Naive thymus-derived CD8-positive, alpha-beta T cell (primary cell): ENCODE data around the gene IMPDH2. TPM values are rescaled to one million over a fixed set of nuclear protein-coding genes. Genes with fewer than 3 reads are reported as not detected.

Source experiments
- ATAC-seq, 2 donors: fragments of 150-1000 bp; cut with Tn5 transposase in 1 of 2; sonication (Bioruptor Pico), chemical (Tn5 transposase) in 1 of 2; 1 replicate in 1 of 2; 2 replicates in 1 of 2; pipeline ENCODE4 v1.10.0; 2021; ENCODE audit warnings: mild to moderate bottlenecking in 2 of 2, moderate library complexity in 2 of 2
- POLR2A ChIA-PET: fragments of 350-600 bp; sonication (Branson Sonifier 250); formaldehyde crosslinking; loops from one replicate; lab custom pipeline; 2021; ENCODE audit warnings: antibody characterized with exemption; lab: Charles Lee
- DNase-seq, 10 donors: peaks; one replicate each; pipeline versions ENCODE4 v3.0.0 to v3.0.0-alpha.2; 2020 to 2022
- H3K27ac Mint-ChIP-seq, 10 donors: one replicate each; pipeline ENCODE4 v1.8.0; 2020 to 2022; ENCODE audit warnings: mild to moderate bottlenecking in 10 of 10, mixed read lengths in 10 of 10, moderate library complexity in 4 of 10, inconsistent platforms in 1 of 10
- H3K27me3 Mint-ChIP-seq, 5 donors: one replicate each; pipeline ENCODE4 v1.8.0; 2021 to 2022; ENCODE audit warnings: mixed read lengths in 5 of 5
- H3K36me3 Mint-ChIP-seq, 3 donors: one replicate each; pipeline ENCODE4 v1.8.0; 2020 to 2022; ENCODE audit warnings: mixed read lengths in 3 of 3, mild to moderate bottlenecking in 2 of 3, inconsistent platforms in 1 of 3
- H3K4me1 Mint-ChIP-seq, 4 donors: one replicate each; pipeline ENCODE4 v1.8.0; 2021 to 2022; ENCODE audit warnings: mixed read lengths in 4 of 4
- H3K4me3 Mint-ChIP-seq, 10 donors: one replicate each; pipeline ENCODE4 v1.8.0; 2020 to 2022; ENCODE audit warnings: mild to moderate bottlenecking in 10 of 10, mixed read lengths in 10 of 10, moderate library complexity in 6 of 10, inconsistent platforms in 1 of 10
- H3K9me3 Mint-ChIP-seq, 9 donors: one replicate each; pipeline ENCODE4 v1.8.0; 2020 to 2022; ENCODE audit warnings: mixed read lengths in 9 of 9, mild to moderate bottlenecking in 3 of 9, inconsistent platforms in 1 of 9, moderate library complexity in 1 of 9
- polyA plus RNA-seq, 3 donors: library from polyadenylated mRNA; unstranded; fragments of 300-500 nt; fragmentation: Illumina TruSeq; gene quantifications; one replicate each; pipeline ENCODE4 v1.2.3, GENCODE V29; 2021
- total RNA-seq, 8 experiments: library from RNA in 2 of 8; stranded (reverse) in 2 of 8; gene quantifications; one replicate each; pipeline ENCODE4 v1.2.3 and lab custom pipeline; 2021 to 2026

The IMPDH2 gene
- total RNA-seq (100 to 1,000 TPM; 121 to 129 TPM), polyA plus RNA-seq (100 to 1,000 TPM in 2 of 3 donors, 10 to 100 TPM in 1; 97.3 to 121 (median 118) TPM), total RNA-seq (lab: John Stamatoyannopoulos, UW) (5.1 to 29.5 (median 12.5) reads per million in 6 experiments)

DNA sequence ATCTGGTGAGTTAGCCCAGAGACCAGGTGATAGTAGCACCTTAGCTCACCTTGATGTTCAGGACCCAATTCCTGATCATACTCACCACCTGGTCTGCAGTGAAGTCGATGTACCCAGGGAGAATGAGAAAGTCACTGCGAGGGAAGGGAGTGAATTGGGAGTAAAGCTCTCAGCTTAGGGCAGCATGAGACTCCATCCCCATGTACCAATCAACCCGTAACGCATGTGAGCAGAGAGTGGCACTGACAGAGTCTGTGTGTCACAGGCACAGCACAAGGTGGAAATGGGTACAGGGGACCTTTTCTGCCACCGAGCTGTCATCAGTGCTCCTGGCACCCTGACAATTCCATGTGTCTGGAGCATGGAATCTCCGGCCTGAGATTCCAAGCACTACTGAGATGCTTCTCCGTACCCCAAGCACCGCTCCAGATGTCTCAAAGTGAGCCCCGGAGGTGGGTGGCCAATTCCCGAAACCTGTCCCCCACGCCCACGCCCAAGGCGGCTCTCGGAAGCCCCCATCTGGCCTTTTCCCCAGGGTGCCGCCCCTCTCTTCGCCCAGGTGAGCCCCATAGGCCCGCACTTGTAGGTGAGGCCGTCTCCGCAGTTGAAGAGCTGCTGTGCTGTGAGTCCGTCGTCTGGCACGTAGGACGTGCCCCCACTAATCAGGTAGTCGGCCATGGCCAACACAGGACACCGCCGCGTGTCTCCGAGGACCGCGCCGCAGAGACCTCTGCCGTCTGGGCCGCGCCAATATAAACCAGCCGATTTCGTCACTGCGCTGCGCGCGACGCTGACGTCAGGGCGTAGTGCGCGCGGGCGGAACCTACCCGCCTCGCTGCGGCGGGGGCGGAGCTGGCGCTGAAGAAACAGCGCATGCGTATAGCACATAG lies at the start of gene IMPDH2:
Gene IMPDH2 (minus strand): TSS at position 726 of the 890 bp plus-strand sequence. CDS start 48 bp downstream, at position 678.
- peaks cover 19 to 45% (median 38%) of the 10 kb centered on the region in 4 donors for H3K4me1 Mint-ChIP-seq
- H3K9me3 Mint-ChIP-seq: no peaks in the 10 kb centered on the region
- peak within 1 kb of the TSS; percentile 93 to 100 (median 99) for H3K27ac Mint-ChIP-seq
- DNase-seq (peak; percentile 88 to 95 (median 92)), ATAC-seq (peak; percentile 92 to 93)
- POLR2A ChIA-PET: interaction anchor here (0.6 to 10.8 kb wide), 14 partner anchors 9 to 1036 kb away, joined by 3 to 194 read pairs (median 4); partner anchors contain the start of genes ARIH2, DALRD3, IP6K2 and KLHDC8B
- H3K4me3 Mint-ChIP-seq: peak within 1 kb of the TSS; percentile 87 to 96 (median 96)
- peaks cover 0 to 65% (median 9%) of the 10 kb centered on the region in 3 donors for H3K36me3 Mint-ChIP-seq
- H3K27me3 Mint-ChIP-seq: no peaks in the 10 kb centered on the region

DNA sequence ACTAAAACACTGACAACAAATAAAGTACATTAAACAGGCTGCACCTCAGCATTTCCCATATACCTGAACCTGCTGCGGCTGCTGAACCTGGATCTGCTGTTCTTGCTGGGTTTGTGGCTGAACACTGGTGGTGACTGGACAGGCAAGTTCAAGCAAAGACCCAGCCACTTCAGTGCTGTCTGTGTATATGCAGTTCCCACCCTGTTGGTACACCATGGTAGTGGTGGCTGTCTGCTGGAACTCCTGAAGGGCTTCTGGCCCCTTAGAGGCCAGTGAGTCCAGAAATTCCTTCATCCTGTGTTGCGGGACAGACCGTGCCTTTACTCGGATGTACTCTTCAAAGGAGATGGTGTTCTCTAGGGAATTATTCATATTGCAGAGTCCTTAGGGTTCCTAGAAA lies 47.4 kb upstream of the IMPDH2 start:
- Mint-ChIP-seq H3K27ac (peak overlapping the region in 2 of 10 donors; percentile 39 to 65), H3K9me3 (no peaks in the 10 kb centered on the region), H3K27me3 (no peaks in the 10 kb centered on the region), H3K36me3 (peaks cover 0 to 76% (median 4%) of the 10 kb centered on the region in 3 donors), H3K4me1 (peaks cover 6 to 39% (median 11%) of the 10 kb centered on the region in 4 donors), H3K4me3 (no peak overlapping the region)
- DNase-seq: no peak
- POLR2A ChIA-PET: no interaction called here
- ATAC-seq: no peak

DNA sequence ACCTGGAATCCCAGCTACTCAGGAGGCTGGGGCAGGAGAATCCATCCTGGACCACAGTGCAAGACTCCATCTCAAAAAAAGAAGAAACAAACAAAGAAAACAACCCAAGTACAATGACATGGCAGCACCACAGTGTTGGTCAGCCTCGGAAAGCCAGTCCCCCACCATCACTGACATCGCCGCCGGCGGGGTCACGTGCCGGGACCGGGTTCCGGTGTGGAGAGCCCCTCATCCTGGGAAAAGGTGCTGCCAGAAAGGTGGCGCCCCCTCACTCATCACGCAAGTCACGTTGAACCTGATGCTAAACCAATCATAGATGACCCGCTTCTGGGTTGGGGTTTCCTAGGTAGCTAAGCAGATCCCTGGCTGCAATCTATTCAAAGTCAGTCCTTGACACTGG lies 46.9 kb upstream of the IMPDH2 start:
- ATAC-seq (no peak), DNase-seq (no peak)
- POLR2A ChIA-PET: no interaction called here
- Mint-ChIP-seq H3K9me3 (no peaks in the 10 kb centered on the region), H3K36me3 (peaks cover 0 to 82% (median 4%) of the 10 kb centered on the region in 3 donors), H3K27ac (no peak overlapping the region), H3K4me3 (no peak overlapping the region), H3K27me3 (no peaks in the 10 kb centered on the region), H3K4me1 (peaks cover 4 to 36% (median 9%) of the 10 kb centered on the region in 4 donors)

DNA sequence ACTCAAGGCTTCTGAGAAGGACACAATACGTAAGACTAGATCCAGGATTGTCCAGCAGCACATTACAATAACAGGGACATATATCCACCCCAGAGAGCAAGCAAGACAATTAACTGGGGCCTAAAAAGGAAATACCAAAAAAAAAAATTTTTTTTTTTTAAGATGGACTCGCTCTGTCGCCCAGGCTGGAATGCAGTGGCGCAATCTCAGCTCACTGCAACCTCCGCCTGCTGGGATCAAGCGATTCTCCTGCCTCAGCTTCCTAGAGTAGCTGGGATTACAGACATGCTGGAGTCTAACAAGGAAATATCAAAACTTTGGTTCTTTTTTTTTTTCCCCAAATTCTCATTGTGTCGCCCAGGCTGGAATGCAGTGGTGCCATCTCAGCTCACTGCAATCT lies 28.8 kb upstream of the IMPDH2 start:
- peaks cover 5 to 87% (median 19%) of the 10 kb centered on the region in 3 donors for H3K36me3 Mint-ChIP-seq
- peak overlapping the region in 2 of 10 donors; percentile 23 to 75 for H3K27ac Mint-ChIP-seq
- H3K9me3 Mint-ChIP-seq: no peaks in the 10 kb centered on the region

DNA sequence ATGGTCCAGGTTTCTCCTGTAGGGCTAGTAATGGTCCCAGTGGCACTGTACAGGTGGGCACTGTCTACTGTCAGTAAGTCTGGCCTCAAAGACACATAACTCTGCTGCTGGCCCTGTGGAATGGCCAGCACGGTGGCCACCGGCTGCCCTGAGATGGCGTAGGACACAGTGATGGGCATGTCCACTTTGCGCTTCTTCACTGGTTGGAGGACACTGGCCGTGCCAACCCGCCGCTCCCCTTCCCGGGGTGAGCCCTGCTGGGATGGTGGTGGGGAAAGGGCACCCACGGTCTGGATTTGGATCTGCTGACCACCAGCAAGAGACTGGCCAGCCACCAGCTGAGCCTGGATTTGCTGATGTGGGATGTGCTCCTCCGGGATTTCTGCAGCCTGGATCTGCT lies 28.1 kb upstream of the IMPDH2 start:
- no peak overlapping the region for H3K4me3 Mint-ChIP-seq
- no peaks in the 10 kb centered on the region for H3K9me3 Mint-ChIP-seq
- H3K27ac Mint-ChIP-seq: no peak overlapping the region
- no peak for DNase-seq
- no peak for ATAC-seq
- no peaks in the 10 kb centered on the region for H3K27me3 Mint-ChIP-seq
- POLR2A ChIA-PET: no interaction called here
- H3K4me1 Mint-ChIP-seq: peaks cover 3 to 13% (median 9%) of the 10 kb centered on the region in 4 donors
- H3K36me3 Mint-ChIP-seq: peaks cover 5 to 87% (median 19%) of the 10 kb centered on the region in 3 donors

More for the DNA sequence above, 28.8 kb upstream of the IMPDH2 start:
- ATAC-seq (no peak), DNase-seq (no peak)
- POLR2A ChIA-PET: interaction anchor here (0.7 kb wide), 1 partner anchor 70 kb away, joined by 3 read pairs; no protein-coding TSS in a partner anchor
- Mint-ChIP-seq H3K27me3 (no peaks in the 10 kb centered on the region), H3K4me1 (peaks cover 3 to 12% (median 7%) of the 10 kb centered on the region in 4 donors), H3K4me3 (no peak overlapping the region)

DNA sequence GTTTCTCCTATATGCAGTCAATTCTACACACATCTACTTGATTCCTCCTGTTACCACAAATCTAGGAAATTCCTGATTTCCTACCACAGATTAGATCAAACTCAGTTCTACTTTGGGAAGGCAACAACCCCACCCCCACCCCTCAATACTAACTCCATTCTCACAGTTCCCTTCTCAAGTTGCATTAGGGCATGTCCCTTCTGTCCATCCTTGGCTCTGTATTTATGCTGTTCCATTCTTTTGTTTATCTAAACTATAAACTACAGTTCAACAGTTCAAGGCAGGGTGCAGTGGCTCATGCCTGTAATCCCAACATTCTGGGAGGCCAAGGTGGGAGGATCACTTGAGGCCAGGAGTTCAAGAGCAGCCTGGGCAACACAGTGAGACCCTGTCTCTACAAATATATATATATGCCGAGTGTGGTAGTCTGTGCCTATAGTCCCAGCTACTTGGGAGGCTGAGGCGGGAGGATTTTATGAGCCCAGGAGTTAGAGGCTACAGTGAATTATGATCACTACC lies 25.2 kb upstream of the IMPDH2 start:
- Mint-ChIP-seq H3K4me1 (peaks cover 9 to 32% (median 24%) of the 10 kb centered on the region in 4 donors), H3K36me3 (peaks cover 5 to 85% (median 19%) of the 10 kb centered on the region in 3 donors), H3K9me3 (no peaks in the 10 kb centered on the region), H3K27me3 (no peaks in the 10 kb centered on the region), H3K27ac (peak overlapping the region in 8 of 10 donors; percentile 16 to 80 (median 58)), H3K4me3 (no peak overlapping the region)
- ATAC-seq (no peak), DNase-seq (no peak)
- POLR2A ChIA-PET: no interaction called here

DNA sequence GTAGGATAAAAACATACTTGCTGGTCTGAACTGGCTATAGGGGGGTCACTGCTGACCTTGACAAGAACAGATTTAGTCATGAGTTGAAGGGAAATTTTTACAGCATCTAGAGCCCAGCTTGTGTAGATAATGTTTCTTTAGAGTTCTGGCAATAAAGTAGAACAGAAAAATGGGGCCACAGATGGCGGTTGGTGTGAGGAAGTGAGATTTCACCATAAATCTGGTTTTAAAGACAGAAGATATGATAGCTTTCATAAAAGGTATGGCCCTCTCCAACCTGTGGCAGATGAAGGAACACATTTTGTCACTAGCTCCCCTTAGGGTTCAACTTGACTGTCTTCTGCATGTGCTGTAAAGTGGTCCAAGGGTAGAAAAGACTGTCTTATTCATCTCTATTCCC lies 24.3 kb upstream of the IMPDH2 start:
- Mint-ChIP-seq H3K4me3 (no peak overlapping the region), H3K27me3 (no peaks in the 10 kb centered on the region), H3K9me3 (no peaks in the 10 kb centered on the region), H3K4me1 (peaks cover 9 to 32% (median 24%) of the 10 kb centered on the region in 4 donors), H3K36me3 (peaks cover 5 to 82% (median 19%) of the 10 kb centered on the region in 3 donors), H3K27ac (peak overlapping the region in 3 of 10 donors; percentile 16 to 57 (median 51))
- no peak for ATAC-seq
- POLR2A ChIA-PET: interaction anchor here (0.9 kb wide), 1 partner anchor 67 kb away, joined by 4 read pairs; the partner anchor contains the start of gene USP19
- no peak for DNase-seq

DNA sequence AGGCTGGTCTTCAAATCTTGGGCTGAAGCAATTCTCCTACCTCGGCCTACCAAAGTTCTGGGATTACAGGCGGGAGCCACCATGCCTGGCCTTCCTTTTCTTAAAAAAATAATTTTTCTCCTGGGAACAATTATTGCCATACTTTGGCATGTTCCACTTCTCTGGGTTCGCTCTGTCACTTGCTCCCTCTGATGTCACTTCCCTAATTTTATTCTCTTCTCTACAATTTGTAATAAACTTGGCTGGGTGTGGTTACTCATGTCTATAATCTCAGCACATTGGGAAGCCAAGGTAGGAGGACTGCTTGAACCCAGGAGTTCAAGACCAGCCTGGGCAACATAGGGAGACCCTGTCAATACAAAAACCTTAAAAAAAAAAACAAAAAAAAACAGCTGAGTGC lies 6.1 kb upstream of the IMPDH2 start:
- Mint-ChIP-seq H3K9me3 (no peaks in the 10 kb centered on the region), H3K27ac (peak overlapping the region in 2 of 10 donors; percentile 36 to 61), H3K27me3 (no peaks in the 10 kb centered on the region), H3K36me3 (peaks cover 0 to 78% (median 9%) of the 10 kb centered on the region in 3 donors), H3K4me3 (no peak overlapping the region), H3K4me1 (peaks cover 0 to 11% (median 3%) of the 10 kb centered on the region in 4 donors)
- ATAC-seq: no peak
- DNase-seq: no peak
- POLR2A ChIA-PET: no interaction called here

DNA sequence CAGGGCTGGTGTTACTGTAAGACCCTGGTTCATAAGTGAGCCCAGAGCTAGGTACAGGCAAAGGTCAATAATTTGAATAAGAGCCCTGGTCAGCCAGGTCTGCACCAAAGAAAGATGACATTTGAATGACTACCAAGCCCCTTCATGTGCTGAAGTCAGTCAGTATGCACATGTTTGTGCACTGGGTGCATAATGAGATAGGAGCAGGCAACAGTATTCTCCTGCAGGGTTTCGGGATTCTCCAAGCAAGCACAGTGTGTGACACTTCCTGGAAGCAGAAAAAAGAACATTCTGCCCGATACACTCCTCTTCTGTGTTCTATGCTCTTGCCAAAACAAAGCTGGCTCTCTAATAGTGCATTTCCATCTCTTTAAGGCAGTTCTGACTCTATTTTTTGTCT lies 5.5 kb upstream of the IMPDH2 start:
- H3K9me3 Mint-ChIP-seq: no peaks in the 10 kb centered on the region
- ATAC-seq: no peak
- peak overlapping the region in 3 of 10 donors; percentile 8 to 51 (median 16) for H3K27ac Mint-ChIP-seq
- H3K27me3 Mint-ChIP-seq: no peaks in the 10 kb centered on the region
- peaks cover 0 to 73% (median 9%) of the 10 kb centered on the region in 3 donors for H3K36me3 Mint-ChIP-seq
- no peak overlapping the region for H3K4me3 Mint-ChIP-seq
- no peak for DNase-seq
- H3K4me1 Mint-ChIP-seq: peaks cover 2 to 14% (median 3%) of the 10 kb centered on the region in 4 donors
- POLR2A ChIA-PET: interaction anchor here (1.4 kb wide), 1 partner anchor 12 kb away, joined by 5 read pairs; the partner anchor contains the start of gene NDUFAF3

DNA sequence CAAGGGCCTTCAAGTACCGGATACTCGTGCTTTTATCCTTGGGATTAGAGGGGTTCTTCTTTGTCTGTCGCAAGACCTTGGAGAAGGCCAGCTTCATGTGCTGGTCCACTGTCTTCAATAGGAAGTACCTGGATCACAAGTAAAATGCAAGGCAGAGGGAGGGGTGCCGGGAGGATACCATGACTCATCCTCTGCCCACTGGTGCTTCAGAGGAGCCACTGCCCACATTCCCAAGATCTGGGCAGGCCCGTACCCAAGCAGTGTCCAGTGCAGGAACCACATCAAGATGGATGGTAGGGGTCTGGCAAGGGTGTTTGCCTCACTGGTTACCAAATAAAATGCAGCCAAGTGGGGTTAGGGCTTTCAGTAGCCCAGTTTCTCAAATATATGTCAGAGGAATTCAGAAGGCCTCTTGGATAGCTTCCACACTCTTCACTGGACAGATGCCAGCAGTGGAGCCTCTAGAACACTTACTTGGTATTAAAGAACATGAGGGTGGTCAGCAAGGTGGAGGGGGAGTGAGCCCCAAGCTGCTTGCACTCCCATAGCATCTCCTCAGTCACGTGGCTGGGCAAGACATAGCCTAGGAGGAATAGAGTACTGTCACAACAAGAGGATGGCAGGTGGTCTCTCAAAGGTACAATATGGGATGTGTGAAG lies 3.6 kb upstream of the IMPDH2 start:
- no peak for ATAC-seq
- Mint-ChIP-seq H3K27me3 (no peaks in the 10 kb centered on the region), H3K4me1 (peaks cover 15 to 30% (median 20%) of the 10 kb centered on the region in 4 donors), H3K9me3 (no peaks in the 10 kb centered on the region), H3K4me3 (no peak overlapping the region), H3K27ac (peak overlapping the region in 3 of 10 donors; percentile 55 to 90 (median 66)), H3K36me3 (peaks cover 0 to 77% (median 9%) of the 10 kb centered on the region in 3 donors)
- POLR2A ChIA-PET: interaction anchor here (1.0 kb wide), 1 partner anchor 11 kb away, joined by 5 read pairs; the partner anchor contains the start of gene NDUFAF3
- DNase-seq: no peak

DNA sequence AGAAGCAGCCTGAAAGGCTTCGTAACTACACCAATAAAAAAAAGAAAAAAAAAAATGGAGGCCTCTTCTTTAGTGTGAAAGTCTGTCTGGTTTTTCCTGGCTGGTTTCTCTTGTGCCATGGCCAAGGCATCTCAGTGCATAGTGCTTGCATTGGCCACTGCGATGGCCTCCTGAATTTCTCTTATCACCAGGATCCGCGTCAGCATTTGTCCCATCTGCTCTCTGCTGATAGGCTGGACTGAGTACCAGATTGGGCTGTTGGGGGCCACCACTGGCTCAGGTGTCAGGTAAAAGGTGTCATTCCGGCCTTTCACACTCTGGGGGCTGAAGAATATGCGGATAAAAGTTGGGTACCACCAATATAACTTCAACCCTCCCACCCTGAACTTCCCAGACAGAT lies 1.1 kb upstream of the IMPDH2 start:
- no peak for DNase-seq
- Mint-ChIP-seq H3K27ac (peak overlapping the region in 8 of 10 donors; percentile 19 to 99 (median 82)), H3K36me3 (peaks cover 0 to 65% (median 9%) of the 10 kb centered on the region in 3 donors)

DNA sequence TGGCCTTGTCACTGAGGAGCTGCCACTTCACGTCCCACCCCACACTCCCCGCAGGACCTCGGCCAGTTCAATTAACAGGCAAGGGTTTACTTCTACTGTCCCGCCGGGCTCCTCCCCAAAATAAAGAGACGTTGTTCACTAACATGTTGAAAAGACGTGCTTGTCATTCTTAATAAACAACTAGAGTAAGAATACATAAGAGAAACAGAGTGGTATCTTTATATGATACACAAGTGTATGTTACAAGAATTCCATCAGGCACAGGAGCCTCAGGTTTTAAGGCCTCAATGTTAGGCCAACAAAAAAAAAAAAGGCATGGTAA lies 326 bp upstream of the IMPDH2 start:
- peak overlapping the region; percentile 93 to 100 (median 99) for H3K27ac Mint-ChIP-seq
- H3K4me3 Mint-ChIP-seq: peak overlapping the region; percentile 87 to 96 (median 96)
- no peaks in the 10 kb centered on the region for H3K9me3 Mint-ChIP-seq
- no peak for DNase-seq
- ATAC-seq: no peak
- POLR2A ChIA-PET: interaction anchor here (0.6 to 10.8 kb wide), 13 partner anchors 9 to 1037 kb away, joined by 3 to 194 read pairs (median 4); partner anchors contain the start of genes ARIH2, DALRD3, IP6K2 and KLHDC8B
- H3K4me1 Mint-ChIP-seq: peaks cover 19 to 39% (median 35%) of the 10 kb centered on the region in 4 donors
- H3K36me3 Mint-ChIP-seq: peaks cover 0 to 65% (median 9%) of the 10 kb centered on the region in 3 donors
- H3K27me3 Mint-ChIP-seq: no peaks in the 10 kb centered on the region

More for the DNA sequence above, 1.1 kb upstream of the IMPDH2 start:
- POLR2A ChIA-PET: interaction anchor here (2.3 kb wide), 1 partner anchor 9 kb away, joined by 18 read pairs; the partner anchor contains the start of gene NDUFAF3
- Mint-ChIP-seq H3K4me3 (no peak overlapping the region), H3K9me3 (no peaks in the 10 kb centered on the region), H3K4me1 (peaks cover 21 to 35% (median 30%) of the 10 kb centered on the region in 4 donors), H3K27me3 (no peaks in the 10 kb centered on the region)
- ATAC-seq: no peak
